GM10266 (cell line): ENCODE results near the gene CACNA2D2.

ENCODE experiments used
- DNase-seq: peaks from one replicate; pipeline ENCODE4 v3.0.0; 2012; ENCODE audit errors: extremely low spot score
- CTCF ChIP-seq: IDR thresholded peaks from 2 replicates; pipeline ENCODE4 v1.5.1; 2012; ENCODE audit warnings: mild to moderate bottlenecking, low read depth; ENCODE audit not compliant: control insufficient read depth, insufficient read depth; ENCODE audit errors: missing control alignments

CACNA2D2 gene

DNA sequence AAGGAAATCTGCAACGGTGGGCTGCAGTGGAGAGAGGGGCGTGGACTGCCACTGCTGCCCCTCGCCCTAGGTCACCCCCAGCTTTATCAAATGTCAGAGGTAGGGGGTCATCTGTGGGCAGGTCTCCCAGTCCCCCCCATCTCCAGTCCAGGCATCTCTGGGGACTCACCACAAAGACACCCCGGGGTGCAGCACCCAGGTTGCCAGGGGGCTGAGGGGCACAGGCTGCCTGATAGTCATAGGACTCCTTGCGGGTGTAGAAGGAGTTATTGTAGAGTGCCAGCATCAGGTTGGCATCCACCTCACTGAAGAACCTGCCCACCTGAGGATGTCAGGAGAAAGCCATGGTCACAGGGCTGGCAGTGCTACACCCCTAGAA lies 137.6 kb downstream of the CACNA2D2 start:
- no peak for DNase-seq
- no peak for TF ChIP-seq CTCF

- TF ChIP-seq CTCF = peak; percentile 2
- DNase-seq = peak; percentile 96
These were observed 138.2 kb downstream of the CACNA2D2 start for GRCh38 chr3:50365080-50365841.

DNA sequence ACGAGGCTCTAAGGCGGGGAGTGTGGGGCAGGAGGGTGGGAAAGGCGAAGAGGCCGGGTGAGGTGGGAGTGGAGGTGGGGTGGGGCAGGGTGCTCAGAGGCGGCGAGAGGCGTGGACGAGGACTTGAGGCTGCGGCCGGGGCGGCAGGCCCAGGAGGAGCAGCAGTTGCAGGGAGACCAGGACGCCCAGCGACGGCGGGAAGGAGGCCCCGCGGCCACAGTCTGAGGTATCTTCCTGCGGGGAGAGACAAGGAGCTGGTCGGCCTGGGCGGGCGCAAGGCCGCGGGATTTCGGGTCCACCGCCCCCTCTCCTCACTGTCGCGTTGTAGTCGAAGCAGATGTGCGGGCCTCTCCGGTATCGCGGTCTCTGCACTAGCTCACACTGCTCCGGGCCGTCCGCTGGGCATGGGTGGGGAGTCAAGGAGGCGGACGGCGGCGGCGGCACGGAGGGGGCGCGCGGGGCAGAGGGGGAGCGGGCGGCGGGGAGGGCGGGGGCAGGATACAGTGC lies 138.8 kb downstream of the CACNA2D2 start:
- no peak for TF ChIP-seq CTCF
- DNase-seq = no peak

DNA sequence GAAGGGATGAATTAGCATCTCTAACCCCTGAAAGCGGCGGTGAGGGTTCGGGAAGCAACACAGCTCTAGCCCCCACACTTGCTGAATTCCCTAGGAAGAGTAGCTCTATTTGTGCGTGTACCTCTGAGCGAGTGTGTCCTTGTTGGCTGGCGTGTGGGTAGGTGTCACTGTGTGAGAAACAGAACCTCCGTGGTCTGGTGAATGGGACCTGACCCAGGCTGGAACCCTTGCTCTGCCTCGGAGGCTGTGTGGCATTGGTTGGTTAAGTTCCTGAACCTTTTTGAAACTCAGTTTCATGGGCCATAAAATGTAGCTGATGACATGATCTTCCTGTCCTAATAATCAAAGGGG lies 143.7 kb downstream of the CACNA2D2 start:
- no peak for TF ChIP-seq CTCF
- DNase-seq = no peak

GRCh38 chr3:50358911-50359759 lies 144.3 kb downstream of the CACNA2D2 start, which contains the start of gene TMEM115:
TMEM115 (minus strand) TSS chr3:50359521; CDS start chr3:50359063, 458 bp downstream.
- TF ChIP-seq CTCF = no peak
- DNase-seq = peak; percentile 97

- no peak for DNase-seq
- TF ChIP-seq CTCF = no peak
These were observed 145.0 kb downstream of the CACNA2D2 start for GRCh38 chr3:50358355-50358910.

- TF ChIP-seq CTCF = no peak
- DNase-seq = no peak
These were observed 146.0 kb downstream of the CACNA2D2 start for GRCh38 chr3:50357481-50357880.
